Kidney epithelial cell (primary cell): ENCODE results near the gene IFNGR1. TPM values are rescaled to one million over a fixed set of nuclear protein-coding genes. Genes with fewer than 3 reads are reported as not detected.

Experiments used
- DNase-seq: peaks from one replicate; pipeline ENCODE4 v3.0.0-alpha.2; 2010; ENCODE audit warnings: low read depth
- H3K27me3 ChIP-seq: 2 replicates; pipeline ENCODE4 v1.6.0; 2011; ENCODE audit warnings: low read length; ENCODE audit not compliant: control insufficient read depth, insufficient read depth
- H3K36me3 ChIP-seq: 2 replicates; pipeline ENCODE4 v1.5.1; 2011; ENCODE audit warnings: low read length; ENCODE audit not compliant: control insufficient read depth, insufficient read depth
- H3K4me3 ChIP-seq: 2 replicates; pipeline ENCODE4 v1.5.1; 2011; ENCODE audit warnings: low read depth, mild to moderate bottlenecking, control low read depth, low read length
- total RNA-seq: library from RNA; depleted of rRNA; stranded (reverse); fragments of >200 nt; gene quantifications from 2 replicates; pipeline ENCODE4 v1.2.3, GENCODE V29; 2015
- TF ChIP-seq, protein P1 (sequence below): IDR thresholded peaks from 2 replicates; pipeline ENCODE4 v1.5.1; 2011; ENCODE audit warnings: mild to moderate bottlenecking, moderate library complexity, low read length, control low read depth, inconsistent platforms; ENCODE audit not compliant: insufficient read depth, poor library complexity, severe bottlenecking

Gene IFNGR1
- total RNA-seq, 1 donor from 2014 or later: 55.6 TPM

DNA sequence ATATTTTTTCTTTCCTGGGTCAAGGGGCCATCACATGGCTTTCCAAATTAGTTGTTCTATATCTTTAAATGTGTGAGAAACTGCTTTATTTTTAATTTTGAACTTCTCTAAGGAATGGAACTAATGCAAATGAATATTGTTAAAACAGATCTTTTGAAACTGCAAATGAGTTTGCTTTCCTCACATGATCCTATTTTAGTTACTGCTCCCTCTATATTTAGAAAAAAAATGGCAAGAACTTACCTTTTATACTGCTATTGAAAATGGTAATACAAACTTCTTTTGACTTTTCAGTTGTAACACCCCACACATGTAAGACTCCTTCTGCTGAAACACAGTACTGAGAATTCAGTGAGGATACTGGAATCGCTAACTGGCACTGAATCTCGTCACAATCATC, 15.9 kb downstream of the IFNGR1 start:
- H3K4me3 ChIP-seq: no peak overlapping the region
- no peak for DNase-seq
- TF ChIP-seq, protein P1, sequence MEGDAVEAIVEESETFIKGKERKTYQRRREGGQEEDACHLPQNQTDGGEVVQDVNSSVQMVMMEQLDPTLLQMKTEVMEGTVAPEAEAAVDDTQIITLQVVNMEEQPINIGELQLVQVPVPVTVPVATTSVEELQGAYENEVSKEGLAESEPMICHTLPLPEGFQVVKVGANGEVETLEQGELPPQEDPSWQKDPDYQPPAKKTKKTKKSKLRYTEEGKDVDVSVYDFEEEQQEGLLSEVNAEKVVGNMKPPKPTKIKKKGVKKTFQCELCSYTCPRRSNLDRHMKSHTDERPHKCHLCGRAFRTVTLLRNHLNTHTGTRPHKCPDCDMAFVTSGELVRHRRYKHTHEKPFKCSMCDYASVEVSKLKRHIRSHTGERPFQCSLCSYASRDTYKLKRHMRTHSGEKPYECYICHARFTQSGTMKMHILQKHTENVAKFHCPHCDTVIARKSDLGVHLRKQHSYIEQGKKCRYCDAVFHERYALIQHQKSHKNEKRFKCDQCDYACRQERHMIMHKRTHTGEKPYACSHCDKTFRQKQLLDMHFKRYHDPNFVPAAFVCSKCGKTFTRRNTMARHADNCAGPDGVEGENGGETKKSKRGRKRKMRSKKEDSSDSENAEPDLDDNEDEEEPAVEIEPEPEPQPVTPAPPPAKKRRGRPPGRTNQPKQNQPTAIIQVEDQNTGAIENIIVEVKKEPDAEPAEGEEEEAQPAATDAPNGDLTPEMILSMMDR: no peak
- peaks cover 2% of the 10 kb centered on the region for H3K36me3 ChIP-seq
- H3K27me3 ChIP-seq: no peaks in the 10 kb centered on the region

DNA sequence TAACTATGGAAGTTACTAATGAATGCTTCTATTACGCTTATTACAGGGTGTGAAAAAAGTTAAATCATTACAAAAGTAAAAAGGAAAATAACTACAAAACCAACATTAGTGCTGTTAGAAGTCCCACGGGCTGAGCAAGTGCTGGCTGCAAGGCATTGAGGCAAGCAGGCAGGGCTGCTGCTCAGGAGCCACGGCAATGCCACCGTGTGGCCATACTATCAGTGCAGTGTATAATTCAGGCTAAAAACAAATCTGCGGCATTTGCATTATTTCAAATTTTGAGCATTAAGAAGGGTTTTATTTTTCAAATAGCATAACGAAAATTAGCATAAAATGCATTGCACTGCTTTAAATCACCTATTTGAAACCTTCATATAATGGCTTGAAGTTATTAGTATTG, 17.1 kb downstream of the IFNGR1 start:
- TF ChIP-seq, protein P1: peak; percentile 18
- Histone ChIP-seq H3K27me3 (no peaks in the 10 kb centered on the region), H3K36me3 (peaks cover 2% of the 10 kb centered on the region), H3K4me3 (no peak overlapping the region)
- no peak for DNase-seq

DNA sequence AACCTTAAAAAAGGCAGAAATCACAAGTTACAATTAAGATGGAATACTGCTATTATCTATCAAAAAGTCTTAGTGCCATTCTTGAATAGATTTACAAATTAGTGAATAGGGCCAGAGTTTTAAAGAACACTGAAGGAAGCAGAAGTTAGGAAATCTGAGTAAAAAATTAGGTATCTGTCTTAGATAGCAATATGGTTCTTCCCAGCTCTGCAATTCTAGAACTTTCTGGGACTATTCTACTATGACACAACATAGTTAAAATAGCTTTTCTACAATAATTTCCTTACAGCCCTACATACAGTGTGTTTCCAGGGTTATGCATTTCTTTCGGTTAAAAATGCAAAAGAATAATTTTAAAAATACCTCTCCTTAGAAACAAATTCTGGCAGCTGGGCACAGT, 18.2 kb downstream of the IFNGR1 start:
- DNase-seq: no peak
- Histone ChIP-seq H3K4me3 (no peak overlapping the region), H3K27me3 (no peaks in the 10 kb centered on the region), H3K36me3 (peaks cover 2% of the 10 kb centered on the region)
- TF ChIP-seq, protein P1: no peak

DNA sequence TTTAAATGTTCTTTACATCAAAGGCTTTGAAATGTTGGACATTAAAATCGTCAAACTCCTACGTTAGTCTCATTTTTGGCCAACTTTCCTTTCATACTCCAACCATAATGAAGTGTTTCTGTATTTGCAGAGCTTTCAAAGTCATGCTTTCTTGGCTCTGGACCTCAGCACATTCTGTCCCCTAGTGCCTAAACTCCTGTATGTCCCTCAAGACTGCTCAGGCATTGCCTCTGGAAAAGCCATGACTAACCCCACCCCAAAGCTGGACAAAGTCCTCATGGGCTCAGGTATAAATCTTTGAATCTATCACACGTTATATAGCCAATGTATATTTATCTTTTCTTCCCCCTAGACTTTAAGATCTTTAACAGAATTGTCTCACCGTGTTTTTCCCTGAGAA, 18.9 kb downstream of the IFNGR1 start:
- DNase-seq: no peak
- H3K4me3 ChIP-seq: no peak overlapping the region
- H3K27me3 ChIP-seq: no peaks in the 10 kb centered on the region
- peaks cover 2% of the 10 kb centered on the region for H3K36me3 ChIP-seq
- TF ChIP-seq, protein P1: no peak

DNA sequence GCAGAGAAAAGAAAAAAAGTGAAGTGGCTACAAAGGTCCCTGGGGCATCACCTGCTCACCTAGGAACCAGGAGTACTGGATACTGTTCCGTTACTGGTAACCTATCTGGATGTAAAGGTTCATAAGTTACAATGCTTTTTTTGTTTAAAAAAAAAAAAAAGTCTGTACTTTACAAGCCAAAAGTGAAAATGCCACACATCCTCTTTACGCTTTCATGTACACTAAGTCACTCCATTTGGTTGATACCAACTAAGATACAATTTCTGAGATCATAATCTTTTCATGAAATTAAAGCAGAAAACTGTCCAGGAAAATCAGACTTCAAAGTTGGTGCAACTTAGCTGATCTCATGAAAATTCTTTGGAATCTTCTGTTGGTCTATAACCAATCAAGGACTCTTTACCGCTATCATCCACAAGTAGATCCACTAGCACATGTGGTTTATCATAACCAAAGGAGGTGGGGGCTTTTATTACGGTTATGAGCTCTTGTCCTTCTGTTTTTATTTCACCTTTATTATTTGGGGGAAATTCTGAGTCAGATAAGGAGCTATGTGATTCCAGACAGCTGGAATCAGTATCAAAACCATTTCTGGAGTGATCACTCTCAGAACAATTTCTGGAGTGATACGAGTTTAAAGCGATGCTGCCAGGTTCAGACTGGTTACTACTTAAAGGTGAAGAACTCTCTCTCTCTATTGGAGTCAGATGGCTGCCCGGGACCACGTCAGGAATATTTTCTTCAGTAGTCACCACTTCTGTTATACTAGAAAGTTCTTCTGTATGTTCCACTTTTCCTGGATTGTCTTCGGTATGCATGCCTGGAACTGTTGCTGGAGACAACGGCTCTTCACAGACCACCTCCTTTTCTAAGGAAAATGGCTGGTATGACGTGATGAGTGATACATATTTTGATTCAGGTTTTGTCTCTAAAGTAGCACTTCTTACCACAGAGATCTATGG, 21.2 kb downstream of the IFNGR1 start:
- TF ChIP-seq, protein P1: no peak
- DNase-seq: no peak
- peaks cover 2% of the 10 kb centered on the region for H3K36me3 ChIP-seq
- H3K27me3 ChIP-seq: no peaks in the 10 kb centered on the region
- no peak overlapping the region for H3K4me3 ChIP-seq
